ENCODE data around the gene SELENOT.

DNA sequence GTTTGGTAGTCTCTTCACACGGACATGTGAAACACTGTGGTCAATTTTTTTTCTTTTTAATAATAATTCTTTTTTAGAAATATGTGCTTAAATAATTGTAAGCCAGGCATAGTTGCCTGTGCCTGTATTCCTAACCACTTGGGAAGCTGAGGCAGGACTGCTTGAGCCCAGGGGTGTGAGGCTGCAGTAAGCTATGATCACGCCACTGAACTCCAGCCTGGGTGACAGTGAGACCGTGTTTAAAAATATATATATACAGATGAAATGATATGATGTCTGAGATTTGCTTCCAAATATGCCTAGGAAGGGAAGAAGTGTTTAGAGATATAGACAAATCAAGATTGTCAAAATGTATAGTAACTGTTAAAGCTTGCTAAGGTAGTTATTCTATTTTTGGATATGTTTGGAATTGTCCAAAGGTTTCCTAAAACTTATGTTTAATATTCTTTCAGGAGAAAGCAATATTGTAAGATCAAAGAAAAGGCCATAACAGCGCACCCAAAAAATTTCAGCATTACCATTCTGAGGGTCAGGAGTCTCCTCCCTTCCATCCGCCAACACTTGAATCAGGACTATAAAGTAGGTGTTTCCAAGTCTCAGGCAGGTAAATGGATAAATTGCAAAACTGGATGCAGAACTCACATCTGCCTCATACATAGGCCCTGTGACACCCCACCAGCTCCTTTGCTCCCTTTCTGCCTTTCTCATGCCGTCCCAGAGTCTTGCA is 532 bp upstream of the SELENOT start:
- TF ChIP-seq, protein P1, sequence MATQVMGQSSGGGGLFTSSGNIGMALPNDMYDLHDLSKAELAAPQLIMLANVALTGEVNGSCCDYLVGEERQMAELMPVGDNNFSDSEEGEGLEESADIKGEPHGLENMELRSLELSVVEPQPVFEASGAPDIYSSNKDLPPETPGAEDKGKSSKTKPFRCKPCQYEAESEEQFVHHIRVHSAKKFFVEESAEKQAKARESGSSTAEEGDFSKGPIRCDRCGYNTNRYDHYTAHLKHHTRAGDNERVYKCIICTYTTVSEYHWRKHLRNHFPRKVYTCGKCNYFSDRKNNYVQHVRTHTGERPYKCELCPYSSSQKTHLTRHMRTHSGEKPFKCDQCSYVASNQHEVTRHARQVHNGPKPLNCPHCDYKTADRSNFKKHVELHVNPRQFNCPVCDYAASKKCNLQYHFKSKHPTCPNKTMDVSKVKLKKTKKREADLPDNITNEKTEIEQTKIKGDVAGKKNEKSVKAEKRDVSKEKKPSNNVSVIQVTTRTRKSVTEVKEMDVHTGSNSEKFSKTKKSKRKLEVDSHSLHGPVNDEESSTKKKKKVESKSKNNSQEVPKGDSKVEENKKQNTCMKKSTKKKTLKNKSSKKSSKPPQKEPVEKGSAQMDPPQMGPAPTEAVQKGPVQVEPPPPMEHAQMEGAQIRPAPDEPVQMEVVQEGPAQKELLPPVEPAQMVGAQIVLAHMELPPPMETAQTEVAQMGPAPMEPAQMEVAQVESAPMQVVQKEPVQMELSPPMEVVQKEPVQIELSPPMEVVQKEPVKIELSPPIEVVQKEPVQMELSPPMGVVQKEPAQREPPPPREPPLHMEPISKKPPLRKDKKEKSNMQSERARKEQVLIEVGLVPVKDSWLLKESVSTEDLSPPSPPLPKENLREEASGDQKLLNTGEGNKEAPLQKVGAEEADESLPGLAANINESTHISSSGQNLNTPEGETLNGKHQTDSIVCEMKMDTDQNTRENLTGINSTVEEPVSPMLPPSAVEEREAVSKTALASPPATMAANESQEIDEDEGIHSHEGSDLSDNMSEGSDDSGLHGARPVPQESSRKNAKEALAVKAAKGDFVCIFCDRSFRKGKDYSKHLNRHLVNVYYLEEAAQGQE (IDR thresholded peaks at IDR 0.05): no peak
- no peak for TF ChIP-seq TAF1 (conservative IDR thresholded peaks at IDR 0.05)
- TF ChIP-seq YY1 (IDR thresholded peaks at IDR 0.05): no peak
- TF ChIP-seq, protein P2, sequence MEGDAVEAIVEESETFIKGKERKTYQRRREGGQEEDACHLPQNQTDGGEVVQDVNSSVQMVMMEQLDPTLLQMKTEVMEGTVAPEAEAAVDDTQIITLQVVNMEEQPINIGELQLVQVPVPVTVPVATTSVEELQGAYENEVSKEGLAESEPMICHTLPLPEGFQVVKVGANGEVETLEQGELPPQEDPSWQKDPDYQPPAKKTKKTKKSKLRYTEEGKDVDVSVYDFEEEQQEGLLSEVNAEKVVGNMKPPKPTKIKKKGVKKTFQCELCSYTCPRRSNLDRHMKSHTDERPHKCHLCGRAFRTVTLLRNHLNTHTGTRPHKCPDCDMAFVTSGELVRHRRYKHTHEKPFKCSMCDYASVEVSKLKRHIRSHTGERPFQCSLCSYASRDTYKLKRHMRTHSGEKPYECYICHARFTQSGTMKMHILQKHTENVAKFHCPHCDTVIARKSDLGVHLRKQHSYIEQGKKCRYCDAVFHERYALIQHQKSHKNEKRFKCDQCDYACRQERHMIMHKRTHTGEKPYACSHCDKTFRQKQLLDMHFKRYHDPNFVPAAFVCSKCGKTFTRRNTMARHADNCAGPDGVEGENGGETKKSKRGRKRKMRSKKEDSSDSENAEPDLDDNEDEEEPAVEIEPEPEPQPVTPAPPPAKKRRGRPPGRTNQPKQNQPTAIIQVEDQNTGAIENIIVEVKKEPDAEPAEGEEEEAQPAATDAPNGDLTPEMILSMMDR (IDR thresholded peaks at IDR 0.05; ENCODE audit: low read depth, low read length, missing input control): no peak
- TF ChIP-seq, protein P3, sequence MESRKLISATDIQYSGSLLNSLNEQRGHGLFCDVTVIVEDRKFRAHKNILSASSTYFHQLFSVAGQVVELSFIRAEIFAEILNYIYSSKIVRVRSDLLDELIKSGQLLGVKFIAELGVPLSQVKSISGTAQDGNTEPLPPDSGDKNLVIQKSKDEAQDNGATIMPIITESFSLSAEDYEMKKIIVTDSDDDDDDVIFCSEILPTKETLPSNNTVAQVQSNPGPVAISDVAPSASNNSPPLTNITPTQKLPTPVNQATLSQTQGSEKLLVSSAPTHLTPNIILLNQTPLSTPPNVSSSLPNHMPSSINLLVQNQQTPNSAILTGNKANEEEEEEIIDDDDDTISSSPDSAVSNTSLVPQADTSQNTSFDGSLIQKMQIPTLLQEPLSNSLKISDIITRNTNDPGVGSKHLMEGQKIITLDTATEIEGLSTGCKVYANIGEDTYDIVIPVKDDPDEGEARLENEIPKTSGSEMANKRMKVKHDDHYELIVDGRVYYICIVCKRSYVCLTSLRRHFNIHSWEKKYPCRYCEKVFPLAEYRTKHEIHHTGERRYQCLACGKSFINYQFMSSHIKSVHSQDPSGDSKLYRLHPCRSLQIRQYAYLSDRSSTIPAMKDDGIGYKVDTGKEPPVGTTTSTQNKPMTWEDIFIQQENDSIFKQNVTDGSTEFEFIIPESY (IDR thresholded peaks at IDR 0.05): no peak
- TF ChIP-seq RXRA (IDR thresholded peaks at IDR 0.05): no peak
